CD14-positive monocyte (primary cell): ENCODE measurements around the gene AVL9. TPM values are rescaled to one million over a fixed set of nuclear protein-coding genes. Genes with fewer than 3 reads are reported as not detected.

Source experiments
- DNase-seq, 3 donors: peaks; one replicate each; pipeline ENCODE4 v3.0.0-alpha.2; 2011 to 2022
- H2AFZ ChIP-seq: 2 replicates; pipeline ENCODE4 v1.6.0; 2012; ENCODE audit warnings: mild to moderate bottlenecking, low read depth, low read length, inconsistent platforms; ENCODE audit not compliant: insufficient read depth, poor library complexity, severe bottlenecking
- H3K27ac ChIP-seq, 2 donors: 1 replicate in 1 of 2; 2 replicates in 1 of 2; pipeline ENCODE4 v1.5.1; 2012 to 2013; ENCODE audit warnings: low read length in 2 of 2, control low read depth in 1 of 2, inconsistent platforms in 1 of 2, low read depth in 1 of 2, mild to moderate bottlenecking in 1 of 2
- H3K27me3 ChIP-seq, 2 donors: one replicate each; pipeline versions ENCODE4 v1.6.0 to v1.6.1; 2011 to 2013; ENCODE audit warnings: low read length in 2 of 2; ENCODE audit not compliant: control insufficient read depth in 2 of 2, insufficient read depth in 2 of 2
- H3K36me3 ChIP-seq, 2 donors: replicated peaks in 1 of 2; 1 replicate in 1 of 2; 2 replicates in 1 of 2; pipeline versions ENCODE4 v1.5.1 to v1.6.1; 2012 to 2013; ENCODE audit warnings: low read length in 2 of 2, control low read depth in 1 of 2, inconsistent platforms in 1 of 2, mild to moderate bottlenecking in 1 of 2; ENCODE audit not compliant: insufficient read depth in 2 of 2, control insufficient read depth in 1 of 2
- H3K4me1 ChIP-seq, 2 donors: 1 replicate in 1 of 2; 2 replicates in 1 of 2; pipeline versions ENCODE4 v1.5.1 to v1.6.1; 2012 to 2013; ENCODE audit warnings: low read length in 2 of 2, control low read depth in 1 of 2, inconsistent platforms in 1 of 2, mild to moderate bottlenecking in 1 of 2, moderate library complexity in 1 of 2; ENCODE audit not compliant: insufficient read depth in 2 of 2, control insufficient read depth in 1 of 2
- H3K4me2 ChIP-seq: replicated peaks from 2 replicates; pipeline ENCODE3; 2012; ENCODE audit warnings: low read length, moderate library complexity, mild to moderate bottlenecking; ENCODE audit not compliant: poor library complexity, severe bottlenecking; ENCODE audit errors: extremely low read depth
- H3K4me3 ChIP-seq, 3 experiments: fragments of 200-600 bp in 1 of 3; sonication (generic) in 1 of 3; replicated peaks in 1 of 3; 1 replicate in 2 of 3; 2 replicates in 1 of 3; pipeline ENCODE4 v1.5.1; 2011 to 2013; ENCODE audit warnings: low read length in 3 of 3, mild to moderate bottlenecking in 3 of 3, control low read depth in 2 of 3, low read depth in 2 of 3, inconsistent platforms in 1 of 3, moderate library complexity in 1 of 3
- H3K79me2 ChIP-seq: 2 replicates; pipeline ENCODE4 v1.6.0; 2012; ENCODE audit warnings: mild to moderate bottlenecking, control low read depth, inconsistent platforms, low read length, moderate library complexity; ENCODE audit not compliant: insufficient read depth
- H3K9ac ChIP-seq: 2 replicates; pipeline ENCODE4 v1.6.0; 2017; ENCODE audit warnings: low read length, mild to moderate bottlenecking; ENCODE audit not compliant: insufficient read depth, poor library complexity, severe bottlenecking
- H3K9me3 ChIP-seq, 2 donors: replicated peaks in 1 of 2; 1 replicate in 1 of 2; 2 replicates in 1 of 2; pipeline versions ENCODE4 v1.5.1 to v1.6.1; 2012 to 2013; ENCODE audit warnings: low read length in 2 of 2, control low read depth in 1 of 2; ENCODE audit not compliant: control insufficient read depth in 1 of 2, insufficient read depth in 1 of 2
- H4K20me1 ChIP-seq: 2 replicates; pipeline ENCODE4 v1.6.0; 2012; ENCODE audit warnings: mild to moderate bottlenecking, low read length, control low read depth, moderate library complexity; ENCODE audit not compliant: insufficient read depth
- H3K27ac Mint-ChIP-seq, 7 donors: one replicate each; pipeline ENCODE4 v1.8.0; 2020; ENCODE audit warnings: mild to moderate bottlenecking in 7 of 7, mixed read lengths in 7 of 7, moderate library complexity in 6 of 7, inconsistent platforms in 2 of 7
- H3K27me3 Mint-ChIP-seq, 3 donors: one replicate each; pipeline ENCODE4 v1.8.0; 2021 to 2022; ENCODE audit warnings: low read depth in 3 of 3, mild to moderate bottlenecking in 3 of 3, mixed read lengths in 3 of 3, moderate library complexity in 3 of 3, inconsistent platforms in 1 of 3
- H3K36me3 Mint-ChIP-seq, 2 donors: one replicate each; pipeline ENCODE4 v1.8.0; 2020; ENCODE audit warnings: mixed read lengths in 2 of 2, inconsistent platforms in 1 of 2, mild to moderate bottlenecking in 1 of 2
- H3K4me1 Mint-ChIP-seq: one replicate; pipeline ENCODE4 v1.8.0; 2020; ENCODE audit warnings: mild to moderate bottlenecking, mixed read lengths
- H3K4me3 Mint-ChIP-seq, 2 donors: one replicate each; pipeline ENCODE4 v1.8.0; 2020; ENCODE audit warnings: mild to moderate bottlenecking in 2 of 2, mixed read lengths in 2 of 2, moderate library complexity in 1 of 2
- H3K9me3 Mint-ChIP-seq, 7 donors: one replicate each; pipeline ENCODE4 v1.8.0; 2020 to 2022; ENCODE audit warnings: mixed read lengths in 7 of 7, mild to moderate bottlenecking in 6 of 7, moderate library complexity in 6 of 7, inconsistent platforms in 2 of 7
- WGBS: methylation state at CpG from one replicate; pipeline ENCODE4 v1.1.5; 2013; ENCODE audit warnings: missing lambda C conversion rate; ENCODE audit not compliant: insufficient coverage; 5-methylcytosine and 5-hydroxymethylcytosine counted together
- intact Hi-C, 2 donors: fragments of 100-400 bp; cut with micrococcal nuclease; formaldehyde crosslinking; loops; one replicate each; pipeline versions ENCODE4 v1.15.0 to v1.15.1; 2023
- polyA plus RNA-seq, 3 donors: library from polyadenylated mRNA; depleted of rRNA in 1 of 3; unstranded in 2 of 3; stranded (reverse) in 1 of 3; fragments of 300-500 nt in 2 of 3; fragments of >200 nt in 1 of 3; fragmentation: Illumina TruSeq in 2 of 3; gene quantifications; 1 replicate in 2 of 3; 2 replicates in 1 of 3; pipeline ENCODE4 v1.2.3, GENCODE V29; 2012 to 2021
- TF ChIP-seq, protein P1 (sequence below): fragments of 200-600 bp; IDR thresholded peaks from one replicate; pipeline ENCODE4 v1.8.0; 2022; ENCODE audit warnings: antibody characterized with exemption, mild to moderate bottlenecking

Gene AVL9
- polyA plus RNA-seq, 3 donors: 16.3 to 17.1 (median 16.8) TPM

DNA sequence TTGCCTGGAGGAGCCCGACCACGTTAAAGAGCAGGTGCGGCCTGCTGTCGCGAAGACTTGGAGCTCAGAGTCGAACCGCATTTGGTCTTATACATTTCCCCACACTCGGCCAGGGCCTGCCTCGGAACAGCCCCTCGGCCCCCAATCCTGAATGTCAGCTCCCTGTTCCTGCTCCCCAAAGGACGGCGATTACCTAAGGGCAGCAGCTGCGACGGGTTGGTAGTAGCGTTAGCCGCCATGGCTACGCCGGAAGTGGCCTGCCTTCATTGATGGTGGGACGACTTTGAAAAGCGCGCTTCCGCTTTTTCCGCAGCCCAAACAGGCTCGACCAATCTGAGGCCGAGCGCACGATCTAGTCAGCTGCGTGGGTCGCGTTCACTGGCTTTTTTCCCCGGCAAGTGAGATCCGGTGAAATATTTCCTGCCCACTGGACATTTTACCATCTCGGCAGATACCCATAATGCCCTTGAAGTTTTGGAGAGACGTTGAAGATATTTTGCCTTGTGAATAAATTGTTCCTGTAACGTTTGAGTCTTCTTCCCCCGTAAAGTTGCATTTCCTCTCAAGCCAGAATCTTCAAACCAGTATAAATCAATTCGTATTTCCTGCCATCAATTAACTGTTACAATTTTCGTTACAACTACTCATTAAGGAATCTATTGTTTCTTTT, 5.0 kb upstream of the AVL9 start, which contains the start of gene LSM5:
Gene LSM5 (minus strand): TSS at position 254 of the 670 bp plus-strand sequence. CDS start 15 bp downstream, at position 239.
- Histone ChIP-seq H3K9ac (peak within 1 kb of the TSS; percentile 81), H4K20me1 (no peaks in the 10 kb centered on the region), H3K4me3 (peak within 1 kb of the TSS; percentile 56 to 89 (median 82)), H3K36me3 (peaks cover 13 to 22% of the 10 kb centered on the region in 2 donors), H3K4me1 (peaks cover 8 to 18% of the 10 kb centered on the region in 2 donors), H2AFZ (peak within 1 kb of the TSS; percentile 96), H3K4me2 (peak within 1 kb of the TSS; percentile 84), H3K27me3 (no peaks in the 10 kb centered on the region), H3K9me3 (no peaks in the 10 kb centered on the region), H3K27ac (peak within 1 kb of the TSS; percentile 66 to 92), H3K79me2 (peaks cover 15% of the 10 kb centered on the region)
- Mint-ChIP-seq H3K36me3 (peaks cover 22 to 28% of the 10 kb centered on the region in 2 donors), H3K4me1 (peaks cover 22% of the 10 kb centered on the region), H3K9me3 (peaks cover 0 to 1% (median 0%) of the 10 kb centered on the region in 7 donors), H3K4me3 (peak within 1 kb of the TSS; percentile 87 to 93), H3K27ac (peak within 1 kb of the TSS; percentile 87 to 97 (median 94)), H3K27me3 (peaks cover 0 to 4% (median 3%) of the 10 kb centered on the region in 3 donors)
- WGBS: under 1% methylated on average over 30 of the region's 38 CpGs
- DNase-seq: peak; percentile 90 to 92 (median 90)
- TF ChIP-seq, protein P1, sequence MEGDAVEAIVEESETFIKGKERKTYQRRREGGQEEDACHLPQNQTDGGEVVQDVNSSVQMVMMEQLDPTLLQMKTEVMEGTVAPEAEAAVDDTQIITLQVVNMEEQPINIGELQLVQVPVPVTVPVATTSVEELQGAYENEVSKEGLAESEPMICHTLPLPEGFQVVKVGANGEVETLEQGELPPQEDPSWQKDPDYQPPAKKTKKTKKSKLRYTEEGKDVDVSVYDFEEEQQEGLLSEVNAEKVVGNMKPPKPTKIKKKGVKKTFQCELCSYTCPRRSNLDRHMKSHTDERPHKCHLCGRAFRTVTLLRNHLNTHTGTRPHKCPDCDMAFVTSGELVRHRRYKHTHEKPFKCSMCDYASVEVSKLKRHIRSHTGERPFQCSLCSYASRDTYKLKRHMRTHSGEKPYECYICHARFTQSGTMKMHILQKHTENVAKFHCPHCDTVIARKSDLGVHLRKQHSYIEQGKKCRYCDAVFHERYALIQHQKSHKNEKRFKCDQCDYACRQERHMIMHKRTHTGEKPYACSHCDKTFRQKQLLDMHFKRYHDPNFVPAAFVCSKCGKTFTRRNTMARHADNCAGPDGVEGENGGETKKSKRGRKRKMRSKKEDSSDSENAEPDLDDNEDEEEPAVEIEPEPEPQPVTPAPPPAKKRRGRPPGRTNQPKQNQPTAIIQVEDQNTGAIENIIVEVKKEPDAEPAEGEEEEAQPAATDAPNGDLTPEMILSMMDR: no peak
- intact Hi-C loops: loop anchor here (5.0 to 10.0 kb wide), 4 partner anchors 402 to 1895 kb away; partner anchors contain the start of genes KBTBD2 (in 2 of the 2), GARS1 (in 1 of the 2) and NT5C3A (in 1 of the 2)

DNA sequence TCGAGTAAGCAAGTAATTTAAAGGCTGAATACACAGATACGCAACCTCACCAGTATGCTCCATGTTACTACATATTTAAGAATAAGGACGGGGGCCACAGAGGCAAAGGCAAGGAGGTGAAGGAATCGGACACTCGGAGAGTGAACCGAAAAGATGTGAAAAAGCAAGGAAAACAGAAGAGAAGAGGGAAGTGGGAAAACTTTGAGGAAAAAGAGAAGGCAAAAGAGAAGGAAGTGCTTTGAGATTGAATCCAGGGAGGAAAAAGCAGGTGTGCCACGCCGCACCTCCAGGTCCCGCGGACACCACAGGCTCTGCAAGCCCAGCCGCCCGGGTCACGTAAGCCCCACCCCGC, 367 bp upstream of the AVL9 start:
- Mint-ChIP-seq H3K9me3 (peaks cover 0 to 4% (median 1%) of the 10 kb centered on the region in 7 donors), H3K27ac (peak overlapping the region; percentile 67 to 95 (median 89)), H3K4me1 (peaks cover 33% of the 10 kb centered on the region), H3K4me3 (peak overlapping the region; percentile 90 to 94), H3K27me3 (peaks cover 0 to 5% (median 3%) of the 10 kb centered on the region in 3 donors), H3K36me3 (peaks cover under 1 to 11% of the 10 kb centered on the region in 2 donors)
- Histone ChIP-seq H3K27me3 (no peaks in the 10 kb centered on the region), H3K79me2 (peaks cover 49% of the 10 kb centered on the region), H3K4me1 (peaks cover 13 to 25% of the 10 kb centered on the region in 2 donors), H3K27ac (peak overlapping the region; percentile 38 to 99), H3K36me3 (no peaks in the 10 kb centered on the region), H3K9ac (peak overlapping the region; percentile 100), H2AFZ (peak overlapping the region; percentile 92), H4K20me1 (peaks cover 27% of the 10 kb centered on the region), H3K4me3 (peak overlapping the region; percentile 70 to 94 (median 77)), H3K9me3 (no peaks in the 10 kb centered on the region), H3K4me2 (peak overlapping the region; percentile 82)
- no peak for DNase-seq
- TF ChIP-seq, protein P1: no peak
- 0% methylated on average over 3 of the region's 14 CpGs for WGBS
- intact Hi-C loops: loop anchor here (5.0 to 10.0 kb wide), 4 partner anchors 397 to 1900 kb away; partner anchors contain the start of genes KBTBD2 (in 2 of the 2), GARS1 (in 1 of the 2) and NT5C3A (in 1 of the 2)
